ENCODE measurements around the gene CALCB.

The CALCB gene

GRCh38 chr11:15117751-15118150, 44.4 kb downstream of the CALCB start:
- no peak overlapping the region for H3K4me3 ChIP-seq (ENCODE audit: low read length)

GRCh38 chr11:15118431-15118830, 45.0 kb downstream of the CALCB start:
- Histone ChIP-seq H3K79me2 (ENCODE audit: control insufficient read depth, low read length) (no peaks in the 10 kb centered on the region), H3K36me3 (ENCODE audit: control insufficient read depth, low read length) (no peaks in the 10 kb centered on the region), H3K4me1 (ENCODE audit: control insufficient read depth, low read length) (peaks cover 11% of the 10 kb centered on the region), H3K27me3 (ENCODE audit: control insufficient read depth, low read length) (peaks cover 6% of the 10 kb centered on the region; the same call in 1 of the 2 replicates), H3K27ac (ENCODE audit: low read depth, low read length) (no peak overlapping the region), H3K9me3 (ENCODE audit: control insufficient read depth, insufficient read depth, low read length) (no peaks in the 10 kb centered on the region), H3F3A (ENCODE audit: control insufficient read depth, insufficient read depth) (no peaks in the 10 kb centered on the region), H3K4me2 (ENCODE audit: low read length) (no peak overlapping the region), H3K9me2 (replicated peaks; ENCODE audit: control insufficient read depth, low read length) (no peaks in the 10 kb centered on the region), H3K4me3 (ENCODE audit: low read length) (no peak overlapping the region), H4K20me1 (ENCODE audit: control insufficient read depth, insufficient read depth, low read depth, low read length) (no peaks in the 10 kb centered on the region)
- no peak for TF ChIP-seq EZH2phosphoT487 (IDR thresholded peaks at IDR 0.05; ENCODE audit: borderline replicate concordance, low read length)
- TF ChIP-seq, protein P1, sequence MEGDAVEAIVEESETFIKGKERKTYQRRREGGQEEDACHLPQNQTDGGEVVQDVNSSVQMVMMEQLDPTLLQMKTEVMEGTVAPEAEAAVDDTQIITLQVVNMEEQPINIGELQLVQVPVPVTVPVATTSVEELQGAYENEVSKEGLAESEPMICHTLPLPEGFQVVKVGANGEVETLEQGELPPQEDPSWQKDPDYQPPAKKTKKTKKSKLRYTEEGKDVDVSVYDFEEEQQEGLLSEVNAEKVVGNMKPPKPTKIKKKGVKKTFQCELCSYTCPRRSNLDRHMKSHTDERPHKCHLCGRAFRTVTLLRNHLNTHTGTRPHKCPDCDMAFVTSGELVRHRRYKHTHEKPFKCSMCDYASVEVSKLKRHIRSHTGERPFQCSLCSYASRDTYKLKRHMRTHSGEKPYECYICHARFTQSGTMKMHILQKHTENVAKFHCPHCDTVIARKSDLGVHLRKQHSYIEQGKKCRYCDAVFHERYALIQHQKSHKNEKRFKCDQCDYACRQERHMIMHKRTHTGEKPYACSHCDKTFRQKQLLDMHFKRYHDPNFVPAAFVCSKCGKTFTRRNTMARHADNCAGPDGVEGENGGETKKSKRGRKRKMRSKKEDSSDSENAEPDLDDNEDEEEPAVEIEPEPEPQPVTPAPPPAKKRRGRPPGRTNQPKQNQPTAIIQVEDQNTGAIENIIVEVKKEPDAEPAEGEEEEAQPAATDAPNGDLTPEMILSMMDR (IDR thresholded peaks at IDR 0.05; ENCODE audit: low read depth, low read length, poor library complexity, severe bottlenecking): no peak

More at GRCh38 chr11:15117751-15118150, 44.4 kb downstream of the CALCB start:
- Histone ChIP-seq H3F3A (ENCODE audit: control insufficient read depth, insufficient read depth) (0 out of 2 replicates have a peak, but pooled peaks cover 4% of the 10 kb centered on the region), H3K79me2 (ENCODE audit: control insufficient read depth, low read length) (no peaks in the 10 kb centered on the region), H3K36me3 (ENCODE audit: control insufficient read depth, low read length) (no peaks in the 10 kb centered on the region), H4K20me1 (ENCODE audit: control insufficient read depth, insufficient read depth, low read depth, low read length) (no peaks in the 10 kb centered on the region), H3K4me1 (ENCODE audit: control insufficient read depth, low read length) (peaks cover 16% of the 10 kb centered on the region), H3K27ac (ENCODE audit: low read depth, low read length) (no peak overlapping the region), H3K4me2 (ENCODE audit: low read length) (no peak overlapping the region), H3K27me3 (ENCODE audit: control insufficient read depth, low read length) (0 out of 2 replicates have a peak, but pooled peaks cover 3% of the 10 kb centered on the region), H3K9me2 (replicated peaks; ENCODE audit: control insufficient read depth, low read length) (no peaks in the 10 kb centered on the region), H3K9me3 (ENCODE audit: control insufficient read depth, insufficient read depth, low read length) (no peaks in the 10 kb centered on the region)
- TF ChIP-seq EZH2phosphoT487 (IDR thresholded peaks at IDR 0.05; ENCODE audit: borderline replicate concordance, low read length): no peak

GRCh38 chr11:15119352-15119751, 46.0 kb downstream of the CALCB start:
- Histone ChIP-seq H3K9me3 (ENCODE audit: control insufficient read depth, insufficient read depth, low read length) (no peaks in the 10 kb centered on the region), H3K4me3 (ENCODE audit: low read length) (no peak overlapping the region), H3F3A (ENCODE audit: control insufficient read depth, insufficient read depth) (no peaks in the 10 kb centered on the region), H3K27me3 (ENCODE audit: control insufficient read depth, low read length) (peaks cover 11% of the 10 kb centered on the region; the same call in 1 of the 2 replicates), H3K27ac (ENCODE audit: low read depth, low read length) (no peak overlapping the region), H3K9me2 (replicated peaks; ENCODE audit: control insufficient read depth, low read length) (no peaks in the 10 kb centered on the region), H3K4me2 (ENCODE audit: low read length) (no peak overlapping the region), H3K79me2 (ENCODE audit: control insufficient read depth, low read length) (no peaks in the 10 kb centered on the region), H3K36me3 (ENCODE audit: control insufficient read depth, low read length) (no peaks in the 10 kb centered on the region), H4K20me1 (ENCODE audit: control insufficient read depth, insufficient read depth, low read depth, low read length) (no peaks in the 10 kb centered on the region), H3K4me1 (ENCODE audit: control insufficient read depth, low read length) (peaks cover 2% of the 10 kb centered on the region)
- TF ChIP-seq, protein P1 (IDR thresholded peaks at IDR 0.05; ENCODE audit: low read depth, low read length, poor library complexity, severe bottlenecking): no peak
- no peak for TF ChIP-seq EZH2phosphoT487 (IDR thresholded peaks at IDR 0.05; ENCODE audit: borderline replicate concordance, low read length)

DNA sequence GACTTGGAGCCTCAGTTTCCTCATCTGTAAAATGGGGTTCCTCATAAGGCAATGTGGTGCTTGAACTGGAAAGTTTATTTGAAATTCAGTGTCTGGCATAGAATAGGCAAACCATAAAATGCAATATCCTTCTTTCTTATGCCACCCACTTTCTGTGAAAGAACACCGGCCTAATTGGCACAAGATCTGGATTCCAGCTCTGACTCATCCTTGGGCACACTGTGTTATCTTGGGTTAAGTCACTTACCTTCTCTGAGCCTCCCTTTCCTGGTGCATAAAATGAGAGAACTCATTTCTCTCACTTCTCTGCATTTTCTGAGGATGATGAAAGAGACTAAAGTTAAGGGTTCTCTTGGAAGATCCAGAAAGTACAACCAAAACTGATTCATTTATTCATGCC, 46.4 kb downstream of the CALCB start:
- Histone ChIP-seq H3K9me2 (replicated peaks; ENCODE audit: control insufficient read depth, low read length) (no peaks in the 10 kb centered on the region), H4K20me1 (ENCODE audit: control insufficient read depth, insufficient read depth, low read depth, low read length) (no peaks in the 10 kb centered on the region), H3K4me2 (ENCODE audit: low read length) (no peak overlapping the region), H3K36me3 (ENCODE audit: control insufficient read depth, low read length) (no peaks in the 10 kb centered on the region), H3K9me3 (ENCODE audit: control insufficient read depth, insufficient read depth, low read length) (no peaks in the 10 kb centered on the region), H3K79me2 (ENCODE audit: control insufficient read depth, low read length) (no peaks in the 10 kb centered on the region), H3K27ac (ENCODE audit: low read depth, low read length) (no peak overlapping the region), H3K4me3 (ENCODE audit: low read length) (no peak overlapping the region), H3K4me1 (ENCODE audit: control insufficient read depth, low read length) (no peaks in the 10 kb centered on the region; the same call in 1 of the 2 replicates), H3K27me3 (ENCODE audit: control insufficient read depth, low read length) (peaks cover 11% of the 10 kb centered on the region; the same call in 1 of the 2 replicates), H3F3A (ENCODE audit: control insufficient read depth, insufficient read depth) (no peaks in the 10 kb centered on the region)
- TF ChIP-seq EZH2phosphoT487 (IDR thresholded peaks at IDR 0.05; ENCODE audit: borderline replicate concordance, low read length): no peak
- TF ChIP-seq, protein P1 (IDR thresholded peaks at IDR 0.05; ENCODE audit: low read depth, low read length, poor library complexity, severe bottlenecking): no peak

All from DOHH2 (cell line).